ENCODE measurements around the gene PRKRA.

GRCh38 chr2:178394859-178395258 lies 56.1 kb downstream of the PRKRA start:
- TF ChIP-seq, protein P1, sequence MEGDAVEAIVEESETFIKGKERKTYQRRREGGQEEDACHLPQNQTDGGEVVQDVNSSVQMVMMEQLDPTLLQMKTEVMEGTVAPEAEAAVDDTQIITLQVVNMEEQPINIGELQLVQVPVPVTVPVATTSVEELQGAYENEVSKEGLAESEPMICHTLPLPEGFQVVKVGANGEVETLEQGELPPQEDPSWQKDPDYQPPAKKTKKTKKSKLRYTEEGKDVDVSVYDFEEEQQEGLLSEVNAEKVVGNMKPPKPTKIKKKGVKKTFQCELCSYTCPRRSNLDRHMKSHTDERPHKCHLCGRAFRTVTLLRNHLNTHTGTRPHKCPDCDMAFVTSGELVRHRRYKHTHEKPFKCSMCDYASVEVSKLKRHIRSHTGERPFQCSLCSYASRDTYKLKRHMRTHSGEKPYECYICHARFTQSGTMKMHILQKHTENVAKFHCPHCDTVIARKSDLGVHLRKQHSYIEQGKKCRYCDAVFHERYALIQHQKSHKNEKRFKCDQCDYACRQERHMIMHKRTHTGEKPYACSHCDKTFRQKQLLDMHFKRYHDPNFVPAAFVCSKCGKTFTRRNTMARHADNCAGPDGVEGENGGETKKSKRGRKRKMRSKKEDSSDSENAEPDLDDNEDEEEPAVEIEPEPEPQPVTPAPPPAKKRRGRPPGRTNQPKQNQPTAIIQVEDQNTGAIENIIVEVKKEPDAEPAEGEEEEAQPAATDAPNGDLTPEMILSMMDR (conservative IDR thresholded peaks at IDR 0.05): no peak
- TF ChIP-seq ZFX (IDR thresholded peaks at IDR 0.05): no peak
